Stimulated activated CD4-positive, alpha-beta T cell treated with anti-CD3 and anti-CD28 coated beads, Interleukin-1b, Interleukin-23, amount 100 ng/mL, for 1 hour (primary cell): Measurements from ENCODE around the gene CREBBP.

ENCODE experiments used
- DNase-seq, 2 donors: peaks; one replicate each; pipeline ENCODE4 v3.0.0-alpha.2; 2020; ENCODE audit warnings: low read depth in 2 of 2

The CREBBP gene

DNA sequence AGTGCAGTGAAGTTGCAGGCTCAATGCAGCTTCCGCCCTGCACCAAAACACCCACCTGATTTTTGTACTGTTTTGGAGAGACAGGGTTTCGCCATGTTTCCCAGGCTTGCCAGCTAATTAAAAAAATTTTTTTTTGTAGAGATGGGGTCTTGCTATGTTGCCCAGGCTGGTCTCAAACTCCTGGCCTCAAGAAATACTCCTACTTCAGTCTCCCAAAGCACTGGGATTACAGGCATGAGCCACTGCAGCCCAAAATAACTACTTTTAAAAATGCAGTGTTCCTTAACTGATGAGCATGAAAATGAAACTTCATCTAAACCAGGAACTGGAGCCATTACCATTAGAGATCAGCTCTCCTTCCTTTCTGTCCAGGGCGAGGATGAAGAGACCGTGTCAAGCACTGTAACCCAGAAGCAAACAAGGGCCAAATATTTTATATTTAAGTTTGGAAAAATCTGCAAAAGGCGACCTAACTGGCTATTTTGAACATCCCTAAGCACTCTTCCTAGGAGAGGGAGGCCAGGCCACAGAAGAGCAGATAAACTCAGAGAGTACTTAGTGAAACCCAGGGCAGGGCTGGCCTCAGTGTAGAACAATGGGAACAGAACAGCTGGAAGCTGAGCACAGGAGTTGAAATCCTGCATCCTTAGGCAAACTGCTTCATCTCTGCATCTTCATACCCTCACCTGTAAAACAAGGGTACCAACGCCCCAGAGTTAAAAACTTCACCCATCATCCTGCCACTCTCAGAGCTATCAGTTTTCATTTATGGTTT lies 24.0 kb downstream of the CREBBP start:
- no peak for DNase-seq

DNA sequence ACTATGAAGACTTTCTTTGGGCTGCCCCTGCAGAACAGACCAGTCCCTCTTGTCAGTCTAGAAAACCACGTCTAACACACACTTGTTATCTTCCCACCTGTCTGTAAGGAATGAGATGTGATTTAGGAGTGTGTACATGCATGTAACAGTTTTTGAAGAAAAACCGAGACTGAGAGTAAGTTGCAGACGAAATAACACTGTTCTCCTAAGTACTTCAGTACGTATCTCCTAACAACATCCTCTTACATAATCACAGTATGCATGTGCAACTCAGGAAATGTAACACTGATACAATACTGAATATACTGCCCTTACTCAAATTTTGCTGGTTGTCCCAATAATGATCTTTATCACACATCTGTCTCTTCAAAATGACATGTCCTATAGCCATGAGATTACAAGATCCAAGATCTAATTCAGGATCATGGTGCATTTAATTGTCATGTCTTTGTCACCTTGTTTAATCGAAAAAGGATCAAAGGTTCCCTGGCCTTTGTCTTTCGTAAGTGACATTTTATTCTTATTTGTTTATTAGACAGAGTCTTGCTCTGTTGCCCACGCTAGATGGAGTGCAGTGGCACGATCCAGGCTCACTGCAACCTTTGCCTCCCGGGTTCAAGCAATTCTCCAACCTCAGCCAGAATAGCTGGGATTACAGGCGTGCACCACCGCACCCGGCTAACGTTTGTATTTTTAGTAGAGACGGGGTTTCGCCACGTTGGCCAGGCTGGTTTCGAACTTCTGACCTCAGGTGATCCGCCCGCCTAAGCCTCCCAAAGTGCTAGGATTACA lies 25.6 kb downstream of the CREBBP start:
- DNase-seq: no peak

DNA sequence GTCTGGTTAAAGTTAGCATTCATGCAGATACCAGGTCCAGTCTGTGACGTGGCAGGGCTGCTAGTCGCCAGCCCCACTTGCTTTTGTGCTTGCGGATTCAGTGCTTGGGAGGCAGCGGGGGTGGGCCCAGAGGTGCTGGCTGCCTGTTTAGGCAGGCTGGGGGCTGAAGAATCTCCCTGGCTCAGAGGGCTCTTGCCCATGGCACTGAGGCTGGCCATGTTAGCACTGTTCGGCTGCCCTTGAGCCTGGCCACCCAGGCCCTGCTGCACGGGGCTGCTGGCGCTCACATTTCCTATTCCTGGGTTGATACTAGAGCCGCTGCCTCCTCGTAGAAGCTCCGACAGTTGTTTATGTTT lies 30.0 kb downstream of the CREBBP start:
- no peak for DNase-seq

DNA sequence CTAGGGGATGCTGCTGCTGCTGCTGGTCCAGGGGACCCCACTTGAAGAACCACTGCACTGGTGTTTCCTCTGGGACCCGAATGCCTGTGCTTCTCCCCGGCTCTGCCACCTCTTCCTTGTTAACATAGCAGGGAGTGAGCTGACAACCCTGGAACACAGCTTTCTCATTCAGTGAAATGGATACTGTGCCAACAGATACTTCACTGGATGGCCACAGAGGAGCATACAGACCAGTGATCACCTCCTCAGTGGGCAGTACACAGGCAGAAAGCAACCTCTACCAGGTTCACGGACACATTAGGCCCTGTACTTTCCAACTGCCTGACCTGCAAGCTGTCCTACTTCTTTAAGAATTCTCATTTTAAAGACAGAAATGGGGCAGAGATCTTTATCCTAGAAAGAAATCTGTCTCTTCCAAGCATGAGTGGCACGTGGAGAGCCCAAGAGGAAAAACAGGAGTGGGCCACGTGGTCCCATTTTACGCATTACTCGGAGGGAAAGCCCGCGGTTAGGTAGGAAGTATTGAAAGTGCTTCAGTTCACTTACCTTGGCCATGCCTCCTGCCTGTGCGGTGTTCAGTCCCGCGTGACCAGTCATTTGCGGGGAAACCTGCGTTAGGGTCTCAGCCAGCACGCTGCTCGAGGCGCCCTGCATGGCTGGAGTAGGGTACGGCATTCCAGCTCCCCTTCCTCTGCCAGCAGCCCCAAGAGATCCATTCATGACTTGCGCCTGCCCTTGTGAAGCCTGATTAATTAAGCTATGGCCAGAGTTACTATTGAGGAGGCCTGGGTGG lies 30.6 kb downstream of the CREBBP start:
- no peak for DNase-seq

DNA sequence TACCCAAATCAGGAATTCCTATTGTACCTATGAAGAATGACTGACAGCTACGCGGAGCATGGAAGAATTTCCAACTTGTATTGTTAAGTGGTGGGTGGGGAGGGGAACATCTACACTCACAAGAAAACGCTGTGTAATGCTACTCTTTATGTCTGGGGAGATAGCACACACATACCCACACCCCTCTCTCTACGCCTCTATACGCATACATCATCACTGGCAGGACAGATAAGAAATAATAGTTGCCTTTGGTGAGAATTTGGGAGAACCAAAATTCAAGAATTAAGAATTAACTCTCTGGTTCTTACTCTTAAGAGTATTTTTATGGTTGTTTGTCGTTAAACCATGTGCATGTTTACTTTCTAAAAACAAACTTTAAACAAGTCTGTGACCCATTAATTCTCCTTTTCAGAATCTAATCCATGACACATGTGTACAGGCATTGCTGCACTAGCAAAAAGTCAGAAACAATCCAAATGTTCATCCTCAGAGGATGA lies 33.9 kb downstream of the CREBBP start:
- DNase-seq: no peak

DNA sequence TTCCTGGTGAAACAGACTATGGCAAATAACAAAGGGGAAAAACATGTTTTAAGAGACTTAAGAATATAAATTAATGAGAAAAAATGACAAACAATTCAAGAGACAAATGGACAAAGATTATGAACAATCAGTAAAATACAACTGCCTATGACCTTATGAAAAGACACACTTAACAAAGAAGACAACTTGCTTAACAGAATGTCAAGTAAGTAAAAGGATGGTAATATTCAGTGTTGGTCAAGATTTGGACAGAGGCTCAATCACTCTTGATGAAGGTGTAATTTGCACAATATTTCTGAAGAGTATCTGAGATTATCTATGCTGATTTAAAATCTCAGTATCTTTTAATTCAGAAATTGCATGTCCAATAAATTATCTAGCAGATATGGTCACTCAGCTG lies 34.4 kb downstream of the CREBBP start:
- no peak for DNase-seq

DNA sequence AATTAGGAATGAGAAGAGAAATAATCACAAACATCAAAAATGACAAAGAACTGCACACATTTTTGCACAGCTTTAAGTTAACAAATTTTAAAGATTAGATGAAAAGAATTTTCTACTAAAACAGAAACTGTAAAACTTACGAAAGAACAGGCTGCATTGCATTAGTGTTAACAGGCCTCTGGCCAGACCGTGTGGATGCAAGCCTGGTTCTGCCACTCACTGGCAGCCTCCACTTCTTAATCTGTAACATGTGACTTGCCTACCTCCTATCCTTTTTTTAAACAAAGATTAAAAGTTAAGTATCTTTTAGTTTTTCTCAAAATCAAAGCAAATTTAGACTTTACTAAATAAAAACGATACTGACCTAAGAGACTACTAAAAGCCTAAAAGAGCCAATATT lies 37.5 kb downstream of the CREBBP start:
- DNase-seq: no peak

DNA sequence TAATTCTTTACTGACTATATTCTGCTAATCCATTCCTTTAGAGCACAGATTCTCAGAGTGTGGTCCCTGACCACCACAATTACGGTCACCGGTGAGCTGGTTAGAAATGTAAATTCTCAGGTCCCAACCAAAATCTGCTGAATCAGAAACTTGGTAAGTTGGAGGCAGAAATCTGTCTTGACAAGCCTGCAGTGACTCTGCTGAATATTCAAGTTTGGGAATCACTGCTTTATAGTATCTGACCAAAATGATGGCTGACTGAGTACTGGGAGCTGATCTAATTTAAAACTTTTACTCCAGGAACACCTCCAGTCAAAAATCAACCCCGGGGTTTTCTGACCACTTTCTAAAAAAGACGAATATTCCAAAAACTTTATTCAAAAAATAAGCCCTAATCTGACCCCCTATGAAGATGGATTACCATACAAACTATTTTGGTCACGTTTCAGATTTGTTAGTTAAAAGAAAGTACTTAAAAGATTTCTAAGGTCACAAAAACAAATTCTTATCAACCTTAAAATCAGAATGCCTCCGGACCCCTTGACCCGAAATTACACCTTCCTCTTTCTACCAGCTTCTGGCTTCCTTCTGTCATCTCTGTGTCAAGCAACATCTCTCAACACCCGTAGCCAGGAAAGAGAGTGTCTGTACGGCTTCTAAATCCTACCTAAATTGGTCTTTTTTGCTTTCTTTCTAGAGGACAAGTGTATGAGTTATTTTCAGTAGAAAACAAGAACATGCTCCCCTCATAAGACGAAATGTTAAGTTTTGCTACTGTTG lies 38.6 kb downstream of the CREBBP start:
- DNase-seq: no peak

DNA sequence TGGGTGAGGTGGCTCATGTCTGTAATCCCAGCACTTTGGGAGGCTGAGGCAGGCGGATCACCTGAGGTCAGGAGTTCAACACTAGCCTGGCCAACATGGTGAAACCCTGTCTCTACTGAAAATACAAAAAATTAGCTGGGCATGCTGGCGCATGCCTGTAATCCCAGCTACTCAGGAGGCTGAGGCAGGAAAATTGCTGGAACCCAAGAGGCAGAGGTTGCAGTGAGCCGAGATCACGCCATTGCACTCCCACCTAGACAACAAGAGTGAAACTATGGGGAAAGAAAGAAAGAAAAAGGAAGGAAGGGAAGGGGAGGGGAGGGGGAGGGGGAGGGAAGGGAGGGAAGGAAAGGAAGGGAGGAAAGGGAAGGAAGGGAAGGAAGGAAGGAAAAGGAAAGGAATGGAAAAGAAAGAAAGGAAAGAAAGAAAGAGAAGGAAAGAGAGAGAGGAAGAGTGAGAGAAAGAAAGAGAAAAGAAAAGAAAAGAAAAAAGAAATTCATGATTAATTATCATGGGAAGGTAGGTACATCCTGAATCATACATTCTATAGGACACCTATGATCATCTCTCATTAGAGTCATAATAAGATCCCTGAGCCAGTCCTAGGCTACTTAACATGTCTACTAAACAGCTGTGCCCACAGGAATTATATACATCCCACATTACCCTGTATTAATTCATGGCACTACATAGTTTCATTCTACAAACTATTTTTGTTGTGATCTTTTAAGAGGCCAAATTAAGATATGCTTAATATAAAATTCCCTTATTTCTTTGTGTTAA lies 40.9 kb downstream of the CREBBP start:
- no peak for DNase-seq

DNA sequence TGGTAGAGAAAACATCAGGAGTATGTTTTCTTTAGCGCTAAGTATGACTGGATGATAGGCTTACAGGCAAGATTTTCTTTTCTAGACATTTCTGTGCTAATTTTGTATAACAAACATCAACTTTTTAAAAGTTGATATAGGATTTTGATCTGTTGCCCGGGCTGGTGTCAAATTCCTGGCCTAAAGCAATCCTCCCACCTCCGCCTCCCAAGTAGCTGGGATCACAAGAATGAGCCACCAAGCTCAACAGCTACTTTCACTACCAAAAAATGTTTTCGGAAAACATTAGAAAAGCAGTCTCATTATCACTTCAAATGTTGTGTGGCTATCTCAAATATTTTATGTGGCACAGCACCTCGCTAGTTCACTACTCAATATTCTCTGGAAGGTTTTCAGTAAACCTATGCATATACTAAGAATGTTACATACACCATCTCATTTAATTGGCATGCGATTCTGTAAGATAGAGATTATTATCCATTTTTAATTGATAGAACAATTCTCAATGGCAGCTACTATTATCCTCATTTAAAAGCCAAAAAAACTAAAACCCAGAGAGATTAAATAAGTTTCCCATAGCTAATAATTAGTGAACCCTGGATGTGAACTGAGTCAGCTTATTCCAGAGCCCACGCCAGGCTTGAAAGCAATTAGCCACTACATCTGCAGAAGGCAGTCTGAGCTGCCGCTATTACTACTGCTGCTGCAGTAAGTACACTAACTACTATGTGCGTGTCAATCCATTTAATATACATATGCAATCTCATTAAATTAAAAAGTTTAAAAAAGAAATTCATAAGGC lies 41.7 kb downstream of the CREBBP start:
- no peak for DNase-seq

DNA sequence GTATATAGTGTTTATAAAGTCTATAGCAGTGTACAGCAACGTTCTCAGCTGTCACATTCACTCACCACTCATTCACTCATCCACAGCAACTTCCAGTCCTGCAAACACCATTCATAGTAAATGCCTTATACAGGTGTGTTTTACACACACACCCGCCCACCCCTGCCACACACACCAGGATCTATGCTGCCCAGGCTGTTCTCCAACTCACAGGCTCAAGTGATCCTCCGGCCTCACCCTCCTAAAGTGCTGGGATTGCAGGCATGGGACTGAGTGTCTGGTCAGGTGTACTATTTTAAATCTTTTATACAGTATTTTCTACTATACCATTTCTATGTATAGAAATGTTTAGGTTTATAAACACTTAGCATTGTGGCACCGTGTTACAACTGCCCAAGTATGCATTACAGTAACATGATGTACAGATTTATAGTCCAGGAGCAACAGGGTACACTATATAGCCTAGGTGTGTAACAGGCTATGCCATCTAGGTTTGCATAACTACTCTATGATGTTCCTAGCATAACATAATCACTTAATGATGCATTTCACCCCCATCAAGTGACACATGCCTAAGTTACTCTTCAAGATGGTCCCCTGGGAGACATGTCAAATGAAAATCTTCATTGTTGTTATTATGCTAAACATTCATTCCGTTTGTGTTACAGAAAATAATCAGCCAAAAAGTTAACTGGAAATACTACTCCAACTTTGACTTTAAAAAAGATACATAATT lies 42.5 kb downstream of the CREBBP start:
- DNase-seq: no peak

DNA sequence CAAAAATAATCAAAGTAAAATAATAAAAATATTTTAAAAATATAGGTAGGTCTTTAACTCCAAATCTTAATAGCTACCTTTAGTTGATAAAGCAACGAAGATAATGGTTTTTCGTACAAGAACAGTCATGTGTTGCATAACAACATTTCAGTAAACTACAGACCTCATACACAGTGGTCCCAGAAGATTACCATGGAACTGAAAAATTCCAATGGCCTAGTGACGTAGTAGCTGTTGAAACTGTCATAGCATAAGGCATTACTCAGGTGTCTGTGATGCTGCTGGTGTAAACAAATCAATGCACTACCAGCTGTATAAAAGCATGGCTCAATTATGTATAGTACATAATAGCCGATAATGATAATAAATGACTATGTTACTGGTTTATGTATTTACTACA lies 43.9 kb downstream of the CREBBP start:
- DNase-seq: no peak

DNA sequence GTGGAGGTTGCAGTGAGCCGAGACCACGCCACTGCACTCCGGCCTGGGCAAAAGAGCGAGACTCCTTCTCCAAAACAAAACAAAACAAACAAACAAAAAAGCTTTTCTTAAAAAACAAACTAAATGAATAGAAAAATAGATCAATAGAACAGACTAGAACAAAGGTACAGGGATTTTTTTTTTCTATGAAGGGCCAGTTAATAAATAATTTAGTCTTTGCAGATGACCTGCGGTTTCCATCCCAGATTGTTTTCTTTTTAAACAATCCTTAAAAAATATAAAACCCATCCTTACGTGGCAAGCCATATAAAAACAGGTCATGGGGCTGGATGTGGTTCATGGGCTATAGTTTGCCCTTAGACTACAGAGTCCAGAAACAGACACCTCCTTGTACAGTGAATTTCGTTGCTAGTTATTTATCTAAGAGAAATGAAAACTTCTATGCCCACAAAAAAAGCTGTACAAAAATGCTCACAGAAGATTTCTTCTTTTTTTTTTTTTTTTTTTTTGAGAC lies 45.4 kb downstream of the CREBBP start:
- DNase-seq: no peak

DNA sequence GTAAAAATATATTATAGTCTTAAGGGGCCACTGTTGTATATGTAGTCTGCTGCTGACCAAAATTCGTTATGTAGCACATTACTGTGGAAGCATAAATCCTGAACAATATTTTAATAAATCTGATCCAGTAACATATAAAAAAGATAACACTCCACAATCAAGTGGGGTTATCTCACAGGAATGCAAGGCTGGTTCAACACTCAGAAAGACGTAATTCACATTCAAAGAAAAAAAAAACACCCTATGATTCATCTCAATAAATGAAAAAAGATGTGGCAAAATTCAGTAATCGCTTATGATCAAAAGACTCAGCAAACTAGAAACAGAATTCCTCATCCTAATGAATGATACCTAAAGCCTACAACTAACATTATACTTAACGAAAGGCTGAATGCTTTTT lies 47.8 kb downstream of the CREBBP start:
- DNase-seq: no peak

DNA sequence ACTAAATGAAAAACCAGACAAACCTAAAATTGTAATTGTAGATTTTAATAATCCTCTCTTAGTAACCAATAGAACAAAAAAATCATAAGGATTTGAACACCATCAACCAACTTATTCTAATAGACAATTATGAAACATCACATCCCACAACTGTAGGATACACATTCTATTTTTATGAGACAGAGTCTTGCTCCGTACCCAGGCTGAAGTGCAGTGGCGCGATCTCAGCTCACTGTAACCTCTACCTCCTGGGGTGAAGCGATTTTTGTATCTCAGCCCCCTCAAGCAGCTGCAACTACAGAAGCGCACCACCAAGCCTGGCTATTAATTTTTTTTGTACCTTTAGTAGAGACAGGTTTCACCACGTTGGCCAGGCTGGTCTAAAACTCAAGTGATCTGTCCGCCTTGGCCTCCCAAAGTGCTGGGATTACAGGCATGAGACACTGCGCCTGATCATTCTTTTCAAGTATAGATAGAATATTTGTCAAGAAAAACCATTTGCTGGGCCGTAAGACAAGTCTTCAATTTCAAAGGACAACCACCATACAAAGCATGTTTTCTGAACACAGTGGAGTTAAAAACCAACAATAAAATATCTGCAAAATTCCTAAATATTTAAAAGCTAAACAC lies 49.8 kb downstream of the CREBBP start:
- no peak for DNase-seq

DNA sequence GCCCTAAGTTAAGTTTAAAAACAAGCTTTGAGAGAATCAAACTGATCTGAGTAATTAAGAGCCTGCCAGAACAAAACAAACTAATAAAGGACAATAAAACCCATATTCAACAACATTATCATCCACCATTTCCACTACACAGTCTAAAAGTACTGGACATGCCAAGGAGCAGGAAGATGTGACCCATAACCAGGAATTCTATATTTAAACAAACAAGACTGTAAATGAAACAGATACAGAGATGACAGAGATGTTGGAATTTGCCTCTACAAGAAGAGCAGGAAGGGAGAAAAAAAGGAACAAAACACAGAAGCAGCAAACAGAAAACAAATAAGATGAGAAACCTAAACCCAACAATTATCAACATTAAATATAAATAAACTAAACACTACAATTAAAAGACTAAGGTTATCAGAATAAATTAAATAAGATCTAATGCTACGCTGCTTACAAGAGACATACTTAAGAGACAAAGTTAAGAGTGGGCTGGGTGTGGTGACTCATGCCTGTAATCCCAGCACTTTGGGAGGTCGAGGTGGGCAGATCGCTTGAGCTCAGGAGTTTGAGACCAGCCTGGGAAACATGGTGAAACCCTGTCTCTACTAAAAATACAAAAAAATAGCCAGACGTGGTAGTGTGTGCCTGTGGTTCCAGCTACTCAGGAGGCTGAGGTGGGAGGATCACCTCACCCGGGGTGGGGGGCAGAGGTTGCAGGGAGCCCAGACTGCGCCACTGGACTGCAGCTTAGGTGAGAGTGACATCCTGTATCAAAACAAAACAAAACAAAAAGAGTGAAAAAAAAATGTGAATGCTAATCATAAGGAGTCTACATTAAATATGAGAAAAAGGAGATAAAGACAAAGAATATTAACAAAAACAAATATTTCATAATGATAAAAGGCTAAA lies 50.6 kb downstream of the CREBBP start:
- no peak for DNase-seq

DNA sequence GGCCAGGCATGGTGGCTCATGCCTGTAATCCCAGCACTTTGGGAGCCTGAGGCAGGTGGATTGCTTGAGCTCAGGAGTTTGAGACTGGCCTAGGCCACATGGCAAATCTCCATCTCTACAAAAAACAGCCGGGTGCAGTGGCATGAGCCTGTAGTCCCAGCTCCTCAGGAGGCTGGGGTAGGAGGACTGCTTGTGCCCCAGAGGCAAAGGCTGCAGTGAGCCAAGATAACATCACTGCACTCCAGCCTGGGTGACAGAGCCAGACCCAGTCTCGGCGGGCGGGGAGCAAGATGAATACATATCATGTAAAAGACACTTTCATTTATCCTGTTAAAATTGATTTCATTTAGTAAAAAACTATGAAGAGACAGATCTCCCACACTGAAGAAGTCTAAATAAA lies 54.6 kb downstream of the CREBBP start:
- no peak for DNase-seq

DNA sequence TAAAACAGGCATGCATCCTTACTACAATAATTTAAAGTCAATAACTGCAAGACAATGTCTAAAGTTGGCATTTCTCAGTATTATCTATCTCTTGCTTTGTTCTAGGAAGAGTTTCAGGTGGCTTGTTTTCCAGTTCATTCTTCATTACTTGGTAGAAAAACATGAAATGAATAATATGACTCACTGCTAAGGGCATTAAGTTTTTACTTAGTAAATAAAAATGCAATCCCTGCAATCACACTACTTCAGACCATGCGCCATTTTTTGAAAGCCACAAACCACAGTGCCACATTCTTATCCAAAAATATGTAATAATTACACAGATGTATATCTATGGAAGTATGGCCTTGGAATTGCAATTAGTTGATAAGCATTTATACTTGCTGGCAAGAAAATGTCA lies 55.4 kb downstream of the CREBBP start:
- DNase-seq: no peak
